ENCODE measurements around the gene P2RY1. TPM values are rescaled to one million over a fixed set of nuclear protein-coding genes. Genes with fewer than 3 reads are reported as not detected.
"Not testable (repeated sequence)": the region's sequence is repeated elsewhere in the genome, so short reads cannot be mapped to it uniquely, and the experiment has no call there.

Gene P2RY1
- total RNA-seq, 2 donors from 2014 or later, result 9.7 to 27.8 TPM

GRCh38 chr3:152836269-152836668 lies 1.3 kb downstream of the P2RY1 start:
- Histone ChIP-seq H3K27ac (peak overlapping the region; percentile 94), H3K9ac (ENCODE audit: low read depth in 2 of 2, low read length in 2 of 2) (peak overlapping the region; percentile 78 to 92)
- peak; percentile 31 for DNase-seq

GRCh38 chr3:152839511-152839910 lies 4.6 kb downstream of the P2RY1 start:
- H3K36me3 ChIP-seq, result no peaks in the 10 kb centered on the region
- no peaks in the 10 kb centered on the region for H3K9me3 ChIP-seq
- DNase-seq, result no peak
- no peaks in the 10 kb centered on the region for H3K27me3 ChIP-seq
- no peak overlapping the region for H3K27ac ChIP-seq
- no peak overlapping the region for H3K4me3 ChIP-seq
- intact Hi-C loops (cut with DNase I), result no loop called here
- H3K4me1 ChIP-seq, result peaks cover 2% of the 10 kb centered on the region
- no peak overlapping the region for H3K9ac ChIP-seq (ENCODE audit: low read depth in 2 of 2, low read length in 2 of 2)
- TF ChIP-seq CTCF (IDR thresholded peaks at IDR 0.05), result no peak

More at GRCh38 chr3:152836269-152836668, 1.3 kb downstream of the P2RY1 start:
- Histone ChIP-seq H3K36me3 (no peaks in the 10 kb centered on the region), H3K9me3 (no peaks in the 10 kb centered on the region), H3K27me3 (no peaks in the 10 kb centered on the region), H3K4me1 (peaks cover 2% of the 10 kb centered on the region), H3K4me3 (peak overlapping the region; percentile 73)
- TF ChIP-seq CTCF (IDR thresholded peaks at IDR 0.05), result no peak
- intact Hi-C loops (cut with DNase I), result no loop called here

- H3K9me3 ChIP-seq, result no peaks in the 10 kb centered on the region
- H3K27ac ChIP-seq, result no peak overlapping the region
- intact Hi-C loops (cut with DNase I), result no loop called here
- no peak for DNase-seq
- H3K4me3 ChIP-seq, result no peak overlapping the region
- no peak overlapping the region for H3K9ac ChIP-seq (ENCODE audit: low read depth in 2 of 2, low read length in 2 of 2)
- H3K27me3 ChIP-seq, result no peaks in the 10 kb centered on the region
- H3K36me3 ChIP-seq, result no peaks in the 10 kb centered on the region
- no peak for TF ChIP-seq CTCF (IDR thresholded peaks at IDR 0.05)
- peaks cover 2% of the 10 kb centered on the region for H3K4me1 ChIP-seq
Observed at GRCh38 chr3:152841131-152841530, 6.2 kb downstream of the P2RY1 start.

- no peaks in the 10 kb centered on the region for H3K9me3 ChIP-seq
- no peaks in the 10 kb centered on the region for H3K36me3 ChIP-seq
- H3K4me1 ChIP-seq, result no peaks in the 10 kb centered on the region
- intact Hi-C loops (cut with DNase I), result no loop called here
- DNase-seq, result no peak
- H3K27ac ChIP-seq, result no peak overlapping the region
- no peak overlapping the region for H3K9ac ChIP-seq (ENCODE audit: low read depth in 2 of 2, low read length in 2 of 2)
- no peak for TF ChIP-seq CTCF (IDR thresholded peaks at IDR 0.05)
- no peaks in the 10 kb centered on the region for H3K27me3 ChIP-seq
- no peak overlapping the region for H3K4me3 ChIP-seq
Observed at GRCh38 chr3:152842413-152842812, 7.5 kb downstream of the P2RY1 start.

- Histone ChIP-seq H3K27me3 (no peaks in the 10 kb centered on the region), H3K27ac (peak overlapping the region; percentile 33), H3K36me3 (no peaks in the 10 kb centered on the region), H3K9me3 (no peaks in the 10 kb centered on the region), H3K4me3 (no peak overlapping the region), H3K9ac (ENCODE audit: low read depth in 2 of 2, low read length in 2 of 2) (no peak overlapping the region), H3K4me1 (no peaks in the 10 kb centered on the region)
- no peak for TF ChIP-seq CTCF (IDR thresholded peaks at IDR 0.05)
- DNase-seq, result no peak
- intact Hi-C loops (cut with DNase I), result no loop called here
Observed at GRCh38 chr3:152843955-152844354, 9.0 kb downstream of the P2RY1 start.

GRCh38 chr3:152846572-152847202 lies 11.8 kb downstream of the P2RY1 start:
- H3K4me3 ChIP-seq; H3K36me3 ChIP-seq; intact Hi-C loops (cut with DNase I); DNase-seq; H3K4me1 ChIP-seq; H3K27ac ChIP-seq; H3K27me3 ChIP-seq; H3K9ac ChIP-seq (ENCODE audit: low read depth in 2 of 2, low read length in 2 of 2); H3K9me3 ChIP-seq: not testable (repeated sequence)

- H3K9me3 ChIP-seq; DNase-seq; H3K36me3 ChIP-seq; H3K27me3 ChIP-seq; H3K4me3 ChIP-seq; H3K9ac ChIP-seq (ENCODE audit: low read depth in 2 of 2, low read length in 2 of 2); intact Hi-C loops (cut with DNase I); H3K4me1 ChIP-seq; H3K27ac ChIP-seq: not testable (repeated sequence)
Observed at GRCh38 chr3:152847599-152847998, 12.7 kb downstream of the P2RY1 start.

Measured in colonic mucosa (tissue), 4 donors.